Hematopoietic multipotent progenitor cell treated with erythropoietin and hydrocortisone succinate and interleukin-3 and kit ligand, for 8 days (in vitro differentiated cells): ENCODE measurements around the gene C1QTNF6.
A peak's percentile ranks its signal among the peaks of the same experiment; 100 is the strongest.
"Not testable (repeated sequence)": the region's sequence is repeated elsewhere in the genome, so short reads cannot be mapped to it uniquely, and the experiment has no call there.

Experiments
- DNase-seq: peaks from one replicate; pipeline ENCODE4 v3.0.0-alpha.2; 2015

C1QTNF6 gene

DNA sequence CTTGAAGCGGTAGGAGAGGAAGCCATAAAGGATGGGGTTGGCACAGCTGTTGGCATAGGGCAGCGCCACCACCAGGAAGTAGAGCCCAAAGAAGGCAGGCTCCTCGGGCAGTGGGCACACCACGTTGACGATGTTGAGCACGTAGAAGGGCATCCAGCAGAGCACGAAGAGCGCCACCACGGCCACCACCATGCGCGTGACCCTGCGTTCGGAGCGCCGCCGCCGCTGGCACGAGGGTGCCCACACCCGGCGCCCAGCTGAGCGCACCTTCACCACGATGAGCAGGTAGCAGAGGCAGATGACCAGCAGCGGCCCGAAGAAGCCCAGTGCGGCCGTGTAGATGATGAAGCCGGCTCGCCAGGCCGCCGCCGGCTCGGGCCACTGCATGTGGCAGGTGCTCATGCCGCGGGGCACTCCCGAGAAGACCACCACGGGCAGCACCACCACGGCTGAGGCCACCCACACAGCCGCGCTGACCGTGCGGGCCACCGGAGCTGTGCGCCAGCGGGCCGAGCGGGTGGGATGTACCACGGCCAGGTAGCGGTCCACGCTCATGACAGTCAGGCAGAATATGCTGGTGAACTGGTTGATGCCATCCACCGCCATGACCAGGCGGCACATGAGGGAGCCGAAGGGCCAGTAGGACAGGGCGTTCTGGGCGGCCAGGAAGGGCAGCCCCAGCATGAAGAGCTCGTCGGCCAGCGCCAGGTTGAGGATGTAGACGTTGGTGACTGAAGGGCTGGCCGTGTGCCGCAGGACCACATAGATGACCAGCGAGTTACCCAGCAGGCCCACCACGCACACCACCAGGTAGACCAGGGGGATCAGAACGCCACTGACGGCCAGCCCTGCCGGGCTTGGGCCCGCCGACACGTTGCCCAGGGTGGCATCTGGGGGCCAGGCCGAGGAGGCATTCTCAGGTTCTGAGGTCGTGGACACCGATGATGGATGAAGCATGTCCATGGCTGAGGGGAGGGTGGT, 19.1 kb upstream of the C1QTNF6 start:
- DNase-seq = no peak

DNA sequence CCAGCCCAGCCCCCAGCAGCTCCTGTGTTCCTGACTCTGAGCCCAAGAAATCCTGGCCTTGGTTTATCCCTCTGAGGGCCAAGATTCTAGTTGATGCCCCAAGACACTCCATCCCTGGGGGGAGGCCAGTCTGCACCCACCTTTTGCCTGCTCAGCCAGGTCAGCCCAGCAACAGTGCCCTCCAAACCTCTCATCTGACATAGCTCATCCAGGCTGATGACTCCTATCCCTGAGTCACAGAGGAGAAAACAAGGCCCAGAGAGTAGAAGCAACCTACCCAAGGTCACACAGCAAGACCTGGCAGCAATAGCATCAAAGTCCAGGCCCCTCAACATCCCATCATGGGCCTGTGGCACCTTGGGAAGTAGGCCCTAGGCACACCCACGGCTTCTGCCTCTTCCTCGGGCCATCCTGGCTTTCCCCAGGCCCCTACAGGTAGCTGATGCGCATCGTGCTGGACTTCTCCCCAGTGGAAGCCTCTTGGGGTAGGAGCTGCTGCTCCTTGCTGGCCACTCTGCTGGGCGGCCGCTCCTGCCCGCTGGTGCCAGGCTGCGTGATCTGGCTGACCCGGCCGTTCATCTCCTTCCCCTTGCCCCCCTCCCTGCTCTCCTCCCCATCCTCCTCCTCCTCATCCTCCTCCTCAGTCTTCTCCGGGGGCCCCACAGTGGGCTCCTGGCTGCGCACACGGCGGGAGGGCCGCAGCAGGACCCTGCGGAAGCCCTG, 18.2 kb upstream of the C1QTNF6 start:
- DNase-seq = no peak

DNA sequence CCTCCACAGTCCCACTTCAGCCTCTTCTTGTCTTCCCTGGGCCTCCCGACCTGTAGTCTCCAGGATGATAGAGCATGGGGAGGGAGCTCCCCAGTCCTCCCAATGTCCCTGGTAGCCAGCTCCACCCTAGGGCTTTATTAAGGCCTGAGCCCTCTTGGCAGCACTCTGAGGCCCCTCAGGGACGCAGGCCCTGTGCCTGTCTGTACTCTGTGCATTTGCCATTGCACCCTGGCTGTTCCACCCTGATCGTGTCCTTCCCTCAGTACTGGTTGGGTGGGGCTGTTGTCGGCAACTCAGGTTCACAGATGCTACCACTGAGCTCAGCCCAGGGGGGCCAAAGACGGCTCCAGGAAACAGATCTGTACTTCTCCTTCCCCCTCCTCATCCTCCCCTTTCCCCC, 17.0 kb upstream of the C1QTNF6 start:
- DNase-seq = no peak

DNA sequence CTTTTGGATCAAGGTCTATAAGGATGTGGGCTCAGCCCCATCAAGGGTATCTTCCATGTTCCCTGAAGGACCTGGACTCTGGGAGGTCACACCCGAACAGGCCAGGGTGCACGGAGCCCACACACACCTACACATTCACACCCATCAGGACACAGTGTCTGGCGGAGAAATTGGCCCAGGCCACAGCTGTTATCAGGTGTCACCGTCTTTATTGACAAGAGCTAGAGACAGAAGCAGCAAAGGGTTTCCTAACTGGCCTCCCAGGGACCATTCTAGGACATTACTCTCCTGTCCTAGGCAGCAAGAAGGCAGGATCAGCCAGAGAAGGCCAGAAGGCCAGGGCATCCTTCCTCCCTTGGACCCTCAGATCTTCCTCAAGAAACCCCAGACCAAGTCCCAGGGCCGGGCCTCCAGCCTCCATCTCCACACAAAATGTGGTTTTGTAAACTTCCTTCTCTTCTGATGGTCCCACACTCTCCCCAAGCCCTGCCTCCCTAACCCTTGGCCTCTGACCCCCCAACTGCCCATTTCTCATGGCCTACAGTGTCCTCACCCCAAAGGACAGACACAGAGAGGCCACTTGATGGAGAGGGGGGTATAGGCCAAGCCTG, 16.1 kb upstream of the C1QTNF6 start:
- no peak for DNase-seq

DNA sequence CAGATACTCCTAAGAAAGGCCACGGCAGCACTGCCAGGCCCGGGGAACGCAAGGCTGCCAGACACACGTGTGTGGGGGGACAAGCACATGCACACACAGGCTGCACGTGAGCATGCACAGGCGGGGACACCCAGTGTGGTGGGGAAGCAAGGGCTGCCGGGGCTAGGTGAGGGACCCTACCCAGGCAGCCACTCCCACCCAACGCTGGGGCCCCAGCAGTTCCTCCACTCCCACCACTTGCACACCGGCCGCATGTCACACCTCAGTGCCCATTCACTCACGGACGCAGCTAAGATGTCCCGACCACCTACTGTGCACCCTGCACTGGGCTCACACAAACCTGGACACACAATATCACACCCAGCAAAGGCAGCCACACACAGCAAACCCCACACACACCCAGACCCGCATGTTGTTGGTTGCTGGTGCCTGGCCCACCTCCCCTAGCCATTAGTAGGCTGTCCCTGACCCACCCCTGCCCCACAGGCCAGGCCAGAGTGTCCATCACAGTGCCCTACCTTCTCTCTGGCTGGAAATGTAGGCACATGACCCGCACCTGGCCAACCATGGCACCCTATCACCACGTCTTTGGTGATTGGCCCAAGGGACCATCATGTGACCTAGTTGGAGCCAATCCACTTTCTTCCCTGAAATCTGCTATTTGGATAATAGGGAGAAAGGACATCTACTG, 15.5 kb upstream of the C1QTNF6 start:
- no peak for DNase-seq

DNA sequence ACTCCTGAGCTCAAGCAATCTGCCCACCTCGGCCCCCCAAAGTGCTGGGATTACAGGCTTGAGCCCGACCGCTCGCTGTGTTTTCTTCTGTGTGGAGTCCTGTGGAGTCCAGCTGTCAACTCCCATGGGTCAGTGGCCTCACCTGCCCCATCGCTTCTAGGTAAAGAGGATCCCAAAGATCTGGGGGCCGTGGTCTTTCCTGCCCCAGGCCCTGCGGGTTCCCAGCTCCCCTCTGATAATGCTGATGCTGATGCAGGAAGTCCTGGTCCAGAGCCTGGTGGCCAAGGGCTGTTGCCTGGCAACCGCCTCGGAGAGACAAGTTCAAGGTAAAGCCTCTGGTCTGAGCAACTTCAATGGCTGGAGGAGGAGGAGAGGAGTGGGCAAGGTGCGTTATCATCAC, 14.7 kb upstream of the C1QTNF6 start:
- DNase-seq = no peak

DNA sequence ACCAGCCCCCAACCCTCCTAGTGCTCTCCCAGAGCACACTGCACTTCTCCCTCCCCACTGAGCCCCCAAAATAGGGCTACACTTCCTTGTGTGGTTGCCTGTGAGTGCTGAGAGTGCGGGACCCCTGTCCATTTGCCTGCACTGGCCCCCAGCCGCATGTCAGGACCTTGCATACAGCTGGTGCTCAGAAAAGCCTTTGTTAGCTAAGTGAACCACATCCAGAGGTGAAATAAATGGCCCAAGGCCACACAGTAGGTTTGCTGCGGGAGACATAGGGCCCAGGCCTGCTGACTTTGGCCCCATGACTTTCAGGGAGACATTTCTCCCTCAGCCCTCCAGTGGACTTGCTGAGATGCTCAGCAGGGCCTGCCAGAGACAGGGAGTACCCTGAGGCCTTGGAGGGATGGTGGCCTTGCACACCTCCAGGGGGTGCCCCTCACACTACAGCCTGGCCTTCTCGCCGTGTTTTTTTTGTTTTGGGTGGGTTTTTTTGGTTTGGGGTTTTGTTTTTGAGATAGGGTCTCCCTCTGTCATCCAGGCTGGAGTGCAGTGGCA, 14.0 kb upstream of the C1QTNF6 start:
- no peak for DNase-seq

DNA sequence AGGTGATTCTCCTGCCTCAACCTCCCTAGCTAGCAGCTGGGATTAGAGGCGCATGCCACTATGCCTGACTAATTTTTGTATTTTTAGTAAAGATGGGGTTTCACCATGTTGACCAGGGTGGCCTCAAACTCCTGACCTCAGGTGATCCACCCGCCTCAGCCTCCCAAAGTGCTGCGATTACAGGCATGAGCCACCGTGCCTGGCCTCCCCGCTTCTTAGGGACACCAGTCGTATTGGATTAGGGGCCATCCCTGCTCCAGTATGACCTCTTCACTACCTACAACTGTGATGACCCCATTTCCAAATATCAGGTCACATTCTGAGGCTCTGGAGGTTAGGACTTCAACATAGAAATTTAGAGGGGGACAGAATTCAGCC, 13.4 kb upstream of the C1QTNF6 start:
- not testable (repeated sequence) for DNase-seq

DNA sequence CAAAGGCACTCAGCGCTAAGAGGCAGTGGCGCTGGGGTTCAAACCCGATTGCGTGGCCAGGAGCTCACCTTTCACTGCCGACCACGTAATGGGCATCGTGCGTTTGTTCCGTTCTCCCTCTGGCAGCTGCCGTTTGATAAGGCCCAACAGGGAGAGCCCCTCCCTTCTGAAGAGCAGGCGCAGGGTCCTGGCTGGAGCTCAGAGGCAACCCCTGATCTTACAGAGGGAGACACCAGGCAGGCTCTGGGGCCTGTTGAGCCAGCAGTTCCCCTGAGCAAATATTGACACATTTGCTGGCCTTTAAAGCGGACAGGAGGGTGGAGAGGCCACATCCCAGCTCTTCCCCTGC, 11.7 kb upstream of the C1QTNF6 start:
- peak; percentile 89 for DNase-seq

DNA sequence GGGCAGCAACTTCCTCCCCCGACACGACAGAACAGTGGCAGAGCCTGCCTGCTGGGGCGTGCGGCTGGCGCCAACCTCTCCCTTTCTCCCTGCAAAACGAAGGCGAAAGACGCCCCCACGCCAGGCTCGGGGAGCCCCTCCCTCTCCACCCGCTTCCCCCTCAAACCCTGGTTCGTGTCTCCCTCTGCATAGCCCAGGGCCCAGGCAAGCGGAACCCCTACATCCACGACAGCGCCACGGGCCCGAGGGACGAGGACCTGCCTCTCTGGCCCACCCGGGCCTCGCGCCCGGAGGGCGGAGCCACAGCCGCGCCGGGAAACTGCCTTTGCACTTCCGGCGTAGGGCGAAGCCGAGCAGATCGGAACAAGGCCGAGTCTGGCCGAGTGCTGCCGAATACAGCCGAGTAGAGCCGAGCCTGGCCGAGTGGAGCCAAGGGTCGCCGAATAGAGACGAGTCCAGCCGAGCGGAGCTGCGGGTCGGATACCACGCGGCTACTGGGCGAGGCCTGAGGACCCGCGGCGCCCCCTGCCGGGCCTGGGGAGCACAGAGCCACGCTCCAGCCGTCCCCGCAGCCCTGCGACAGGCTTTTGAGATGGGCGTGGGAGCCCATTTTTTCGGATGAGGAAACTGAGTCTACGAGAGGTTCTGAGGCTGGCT, 11.2 kb upstream of the C1QTNF6 start:
- peak; percentile 98 for DNase-seq

DNA sequence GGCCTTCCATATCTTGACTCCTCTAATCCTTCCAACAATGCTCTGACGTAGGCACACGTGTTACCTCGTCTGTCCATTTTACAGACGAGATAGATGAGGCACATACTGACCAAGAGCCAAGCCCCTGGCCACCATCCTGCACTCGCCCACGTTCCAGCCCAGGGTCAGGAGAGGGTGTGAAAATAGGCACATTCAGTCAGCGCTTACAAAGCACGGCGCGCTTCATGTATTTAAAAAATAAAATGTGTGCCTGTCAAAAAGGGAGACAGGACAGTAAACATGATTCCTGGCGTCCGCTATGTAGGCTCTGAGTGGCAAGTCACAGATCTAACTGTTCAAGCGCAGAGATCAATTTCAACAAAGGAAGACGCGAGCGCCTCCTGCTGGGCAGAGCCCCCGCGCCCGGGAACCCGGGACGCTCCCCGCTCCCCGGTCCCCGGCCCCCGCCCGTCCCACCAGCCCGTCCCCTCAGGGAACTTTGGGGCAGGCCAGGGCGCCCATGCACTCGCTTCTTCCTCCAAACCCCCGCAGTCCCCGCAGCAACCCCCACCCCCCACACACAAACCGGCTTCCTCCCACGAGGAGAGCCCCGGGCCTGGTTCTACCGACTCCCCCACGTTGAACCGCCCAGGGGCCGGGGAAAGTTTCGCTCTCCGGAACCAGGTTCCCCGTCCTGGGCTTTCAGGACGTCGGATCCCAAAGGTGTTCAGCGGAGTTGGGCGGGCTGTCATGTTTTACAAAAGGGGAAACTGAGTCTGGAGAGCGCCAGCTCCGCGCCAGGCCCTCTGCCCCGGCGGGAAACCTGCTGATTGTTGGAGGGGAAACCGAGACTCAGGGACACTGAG, 10.4 kb upstream of the C1QTNF6 start:
- peak; percentile 84 for DNase-seq

DNA sequence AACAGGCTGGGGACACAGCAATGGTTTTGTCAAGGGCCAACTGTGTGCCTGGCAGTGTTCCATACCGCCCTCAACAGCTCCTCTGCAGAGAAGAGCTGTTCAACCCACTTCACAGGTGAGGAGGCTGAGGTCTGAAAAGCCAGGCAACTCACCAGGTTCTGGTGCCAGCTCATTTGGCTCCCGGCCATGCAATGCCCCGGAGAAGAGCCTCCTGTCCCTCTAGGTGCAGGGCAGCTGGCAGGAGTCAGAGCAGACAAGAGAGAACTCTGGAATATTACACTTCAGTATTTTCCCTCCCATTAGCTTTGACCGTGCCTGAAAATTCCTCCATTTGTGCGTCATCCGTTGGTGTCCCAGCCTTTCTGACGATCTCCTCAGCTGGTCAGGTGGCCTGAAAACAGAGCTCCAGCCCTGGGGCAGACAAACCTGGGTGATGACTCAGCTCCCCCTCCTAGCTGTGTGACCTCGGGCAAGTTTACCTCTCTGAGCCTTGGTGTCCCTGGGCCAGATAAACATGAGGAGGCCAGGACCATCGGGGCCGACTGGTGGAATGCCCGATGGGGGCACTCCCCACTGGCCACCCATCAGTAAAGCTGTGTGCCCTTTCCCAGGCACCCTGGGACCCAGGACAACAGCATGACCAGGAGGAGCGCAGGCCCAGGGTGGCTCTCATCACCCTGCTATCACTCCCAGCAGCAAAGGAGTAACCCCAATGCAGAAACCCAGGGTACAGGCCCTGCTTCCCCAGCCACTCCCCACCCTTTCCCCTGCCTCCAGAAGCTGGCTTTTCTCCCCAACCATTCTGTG, 9.6 kb upstream of the C1QTNF6 start:
- DNase-seq = no peak

DNA sequence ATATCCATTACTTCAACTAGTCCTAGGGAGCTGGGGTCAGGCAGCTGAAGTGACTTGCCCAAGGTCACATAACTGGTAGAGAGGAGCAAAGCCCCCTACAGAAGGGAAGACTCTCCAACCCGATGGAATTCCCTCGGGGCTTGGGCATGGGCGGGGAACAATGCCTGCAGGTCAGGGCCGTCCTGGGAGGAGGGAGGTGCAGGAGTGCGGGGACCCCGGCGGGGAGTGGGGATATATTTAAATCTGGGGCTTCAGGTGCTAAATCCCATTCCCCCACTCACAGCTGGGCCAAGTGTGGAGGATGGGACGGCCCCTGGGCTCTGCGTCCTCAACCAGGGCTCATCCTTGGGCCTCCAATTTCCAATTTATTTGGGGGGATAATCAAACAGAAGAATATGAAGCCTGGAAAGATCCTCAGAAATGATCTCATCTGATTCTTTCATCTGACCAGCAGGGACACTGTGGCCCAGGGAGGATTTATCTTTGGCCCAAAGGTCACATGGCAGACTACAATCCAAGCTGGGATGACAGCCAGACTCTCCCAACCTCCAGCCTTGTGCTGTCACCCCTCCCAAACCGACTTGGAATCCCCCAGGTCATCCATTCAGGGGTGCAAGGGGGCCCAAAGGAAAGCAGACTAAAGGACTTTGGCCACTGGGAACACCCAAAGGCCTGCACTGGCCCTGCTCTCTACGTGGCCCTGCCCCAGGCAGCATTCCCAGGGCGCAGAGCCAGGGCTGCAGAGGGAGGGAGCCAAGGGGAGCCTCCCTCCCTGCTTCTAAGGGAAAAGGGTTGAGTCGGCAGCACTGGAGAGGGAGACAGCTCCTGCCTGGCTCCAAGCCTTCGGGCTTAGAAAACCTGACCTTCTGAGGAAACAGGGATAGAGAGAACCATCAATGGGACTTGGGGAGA, 8.7 kb upstream of the C1QTNF6 start:
- DNase-seq = no peak

DNA sequence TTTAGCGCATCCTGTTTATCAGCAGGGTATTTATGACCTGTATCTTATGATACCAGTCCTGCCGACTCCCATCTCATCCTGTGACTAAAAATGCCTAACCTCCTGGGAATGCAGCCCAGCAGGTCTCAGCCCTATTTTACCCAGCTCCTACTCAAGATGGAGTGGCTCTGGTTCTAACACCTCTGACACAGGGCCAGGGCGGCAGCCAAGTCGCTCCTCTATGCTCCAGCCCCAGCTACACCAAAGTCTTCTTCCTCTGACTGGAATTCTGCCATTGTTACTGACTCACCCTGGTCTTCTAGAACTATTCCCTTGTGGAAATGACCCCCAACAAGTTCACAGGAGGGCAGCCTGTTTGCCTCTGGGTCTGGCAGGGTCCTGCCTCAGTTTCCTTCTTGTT, 7.9 kb upstream of the C1QTNF6 start:
- no peak for DNase-seq

DNA sequence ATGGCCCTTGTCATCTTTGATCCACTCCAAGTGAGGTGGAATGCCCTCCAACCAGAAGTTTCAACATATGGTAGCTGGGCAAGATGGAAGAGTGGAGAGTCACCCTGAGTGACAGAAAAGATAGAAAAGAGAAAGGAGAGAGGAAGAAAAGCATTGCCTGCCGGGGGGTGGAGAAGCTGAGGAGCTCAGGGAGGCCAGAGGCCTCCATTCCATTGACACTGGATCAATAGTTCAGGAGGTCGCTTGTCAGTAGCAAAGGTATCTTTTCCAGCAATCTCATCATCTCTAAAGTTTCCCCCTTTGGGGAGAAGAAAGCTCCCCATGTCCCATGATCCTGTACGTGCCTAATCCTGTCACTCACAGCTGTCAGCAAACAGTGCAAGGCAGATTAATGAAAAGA, 6.7 kb upstream of the C1QTNF6 start:
- no peak for DNase-seq

DNA sequence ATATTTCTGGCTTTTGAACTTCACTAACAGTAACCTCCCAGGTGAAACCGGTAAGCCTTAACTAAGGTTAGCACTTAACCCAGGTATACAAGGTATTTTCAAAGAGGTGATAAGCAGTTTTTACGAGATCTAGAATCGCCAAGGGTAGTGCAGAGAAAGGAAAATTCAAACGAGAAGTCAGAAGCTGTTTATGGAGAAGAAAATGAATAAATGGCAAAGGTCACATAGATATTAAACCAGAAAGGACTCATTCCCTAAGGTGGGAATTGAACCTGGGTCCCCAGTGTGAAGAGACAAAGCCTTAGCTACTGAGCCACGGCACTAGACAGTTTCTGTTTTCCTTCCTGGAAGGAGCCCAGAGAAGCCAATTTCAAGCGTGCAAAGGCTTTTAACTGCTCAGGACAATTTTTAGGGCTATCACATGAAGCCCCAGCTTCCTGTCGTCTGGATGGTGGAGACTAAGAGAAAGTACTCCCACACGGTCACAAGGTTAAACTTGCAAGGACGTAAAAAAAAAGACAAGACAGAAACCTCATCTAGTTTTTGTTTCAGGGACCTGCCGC, 5.7 kb upstream of the C1QTNF6 start:
- peak; percentile 45 for DNase-seq

DNA sequence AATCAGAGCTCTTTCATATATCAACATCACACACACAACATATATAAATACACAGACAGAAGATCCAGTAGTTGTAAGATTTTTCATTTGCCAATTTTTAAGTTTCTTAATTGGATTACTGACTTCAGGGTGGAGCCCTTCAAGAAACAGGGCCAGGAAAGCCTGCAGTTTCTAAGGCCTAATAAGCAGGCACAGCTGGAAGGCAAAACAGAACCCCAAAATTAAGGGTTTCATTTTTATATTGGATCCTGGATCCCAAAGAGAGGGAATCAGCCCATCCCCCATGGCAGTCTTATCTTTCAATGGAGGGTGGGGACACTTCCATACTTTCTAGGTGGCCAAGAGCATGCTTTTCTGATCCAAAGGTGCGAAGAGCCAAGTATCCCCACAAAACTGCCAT, 4.7 kb upstream of the C1QTNF6 start:
- DNase-seq = no peak

DNA sequence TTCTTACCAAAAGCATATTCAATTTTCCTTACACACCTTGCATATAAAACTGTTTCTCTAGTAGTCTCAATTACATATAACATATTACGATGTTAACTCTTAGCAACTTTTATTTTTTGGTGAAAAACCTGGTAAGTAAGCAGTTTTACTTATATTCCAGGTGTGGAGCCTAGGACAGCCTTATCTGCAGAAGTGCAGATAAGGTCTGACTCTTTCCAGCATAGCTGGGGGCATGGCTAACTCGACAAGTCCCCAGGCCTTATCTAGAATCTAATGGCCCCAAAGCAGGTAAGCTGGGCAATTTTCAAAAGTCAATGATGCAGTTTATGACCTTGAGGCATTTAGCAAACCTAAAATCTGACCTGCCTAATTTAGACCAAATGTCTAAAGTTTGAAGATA, 4.2 kb upstream of the C1QTNF6 start:
- DNase-seq = no peak

DNA sequence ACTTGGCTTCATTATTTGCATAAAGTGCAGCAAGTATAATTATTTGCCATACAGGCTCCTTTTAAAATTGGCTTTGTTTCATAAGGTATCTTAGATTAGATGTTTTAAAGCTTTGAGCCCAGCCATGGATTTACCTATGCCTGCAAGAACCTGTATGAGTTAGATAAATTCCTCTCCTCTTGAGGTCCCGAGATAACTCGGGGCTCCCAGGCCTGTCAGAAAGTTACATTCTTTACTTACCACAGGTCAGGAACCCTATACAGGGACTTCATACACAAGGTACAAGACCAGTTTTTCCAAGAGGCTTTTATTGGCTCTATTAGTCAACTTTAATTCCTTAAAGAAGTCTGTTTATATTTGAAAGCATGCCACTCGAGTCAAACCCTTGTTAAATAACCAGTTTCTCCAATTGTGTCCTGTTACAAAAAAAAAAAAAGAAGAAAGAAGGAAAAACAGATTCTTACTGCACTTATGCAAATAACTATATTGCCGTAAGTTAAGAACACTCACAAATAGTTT, 2.3 kb upstream of the C1QTNF6 start:
- no peak for DNase-seq
